ENCODE data around the gene RRAGD. TPM values are rescaled to one million over a fixed set of nuclear protein-coding genes. Genes with fewer than 3 reads are reported as not detected.

RRAGD gene
- total RNA-seq, result 3.4 and 5.5 TPM in 2 replicates

- no peak for TF ChIP-seq CTCF (IDR thresholded peaks at IDR 0.05; ENCODE audit: insufficient read depth, low read length, severe bottlenecking)
- H3K36me3 ChIP-seq (ENCODE audit: control insufficient read depth, insufficient read depth, low read length), result no peaks in the 10 kb centered on the region
- FAIRE-seq, result no peak
- H3K27me3 ChIP-seq (ENCODE audit: control insufficient read depth, insufficient read depth, low read length), result peaks cover 21% of the 10 kb centered on the region
- no peak for DNase-seq (ENCODE audit: low read depth)
- peak within 1 kb of the TSS; percentile 53 for H3K4me3 ChIP-seq (ENCODE audit: low read depth, low read length)
Measured at GRCh38 chr6:89412071-89413005, at the start of gene RRAGD. TSS of gene RRAGD (minus strand) at chr6:89412273. CDS start at chr6:89411993, 280 bp downstream.

GRCh38 chr6:89460713-89461112, 48.6 kb upstream of the RRAGD start:
- no peaks in the 10 kb centered on the region for H3K27me3 ChIP-seq (ENCODE audit: control insufficient read depth, insufficient read depth, low read length)
- TF ChIP-seq CTCF (IDR thresholded peaks at IDR 0.05; ENCODE audit: insufficient read depth, low read length, severe bottlenecking), result no peak
- DNase-seq (ENCODE audit: low read depth) (no peak), FAIRE-seq (no peak)
- H3K36me3 ChIP-seq (ENCODE audit: control insufficient read depth, insufficient read depth, low read length), result no peaks in the 10 kb centered on the region
- H3K4me3 ChIP-seq (ENCODE audit: low read depth, low read length), result no peak overlapping the region

- no peak overlapping the region for H3K4me3 ChIP-seq (ENCODE audit: low read depth, low read length)
- no peaks in the 10 kb centered on the region for H3K27me3 ChIP-seq (ENCODE audit: control insufficient read depth, insufficient read depth, low read length)
- no peak for FAIRE-seq
- H3K36me3 ChIP-seq (ENCODE audit: control insufficient read depth, insufficient read depth, low read length), result no peaks in the 10 kb centered on the region
- TF ChIP-seq CTCF (IDR thresholded peaks at IDR 0.05; ENCODE audit: insufficient read depth, low read length, severe bottlenecking), result no peak
- DNase-seq (ENCODE audit: low read depth), result no peak
Measured at GRCh38 chr6:89459501-89459900, 47.4 kb upstream of the RRAGD start.

- no peak for DNase-seq (ENCODE audit: low read depth)
- no peak for FAIRE-seq
- Histone ChIP-seq H3K27me3 (ENCODE audit: control insufficient read depth, insufficient read depth, low read length) (no peaks in the 10 kb centered on the region), H3K36me3 (ENCODE audit: control insufficient read depth, insufficient read depth, low read length) (no peaks in the 10 kb centered on the region), H3K4me3 (ENCODE audit: low read depth, low read length) (no peak overlapping the region)
- TF ChIP-seq CTCF (IDR thresholded peaks at IDR 0.05; ENCODE audit: insufficient read depth, low read length, severe bottlenecking), result no peak
Measured at GRCh38 chr6:89458704-89459103, 46.6 kb upstream of the RRAGD start.

GRCh38 chr6:89454300-89454699, 42.2 kb upstream of the RRAGD start:
- Histone ChIP-seq H3K36me3 (ENCODE audit: control insufficient read depth, insufficient read depth, low read length) (no peaks in the 10 kb centered on the region), H3K4me3 (ENCODE audit: low read depth, low read length) (no peak overlapping the region), H3K27me3 (ENCODE audit: control insufficient read depth, insufficient read depth, low read length) (no peaks in the 10 kb centered on the region)
- DNase-seq (ENCODE audit: low read depth), result no peak
- TF ChIP-seq CTCF (IDR thresholded peaks at IDR 0.05; ENCODE audit: insufficient read depth, low read length, severe bottlenecking), result no peak
- FAIRE-seq, result no peak
